MM.1S (cell line): Measurements from ENCODE around the gene HAND1.

Experiments
- DNase-seq: peaks from one replicate; pipeline ENCODE4 v3.0.0-alpha.2; 2015
- H2AFZ ChIP-seq: fragments of 300-600 bp; sonication (generic); 2 replicates; pipeline ENCODE4 v1.6.0; 2016; ENCODE audit warnings: antibody characterized with exemption, low read length
- H3F3A ChIP-seq: fragments of 300-600 bp; sonication (generic); 2 replicates; pipeline ENCODE4 v1.6.1; 2016; ENCODE audit warnings: mild to moderate bottlenecking, antibody characterized with exemption, low read length, moderate library complexity, mixed read lengths; ENCODE audit not compliant: insufficient read depth
- H3K27ac ChIP-seq: fragments of 300-600 bp; sonication (generic); 2 replicates; pipeline ENCODE4 v1.5.1; 2016; ENCODE audit warnings: mild to moderate bottlenecking, low read length
- H3K27me3 ChIP-seq: fragments of 300-600 bp; sonication (generic); replicated peaks from 2 replicates; pipeline ENCODE4 v1.6.0; 2016; ENCODE audit warnings: low read length; ENCODE audit not compliant: insufficient read depth
- H3K36me3 ChIP-seq: fragments of 300-600 bp; sonication (generic); replicated peaks from 2 replicates; pipeline ENCODE4 v1.6.1; 2016; ENCODE audit warnings: mild to moderate bottlenecking, low read length, mixed read lengths; ENCODE audit not compliant: insufficient read depth
- H3K4me1 ChIP-seq: fragments of 300-600 bp; sonication (generic); 2 replicates; pipeline ENCODE4 v1.6.1; 2016; ENCODE audit warnings: low read length, mixed read lengths
- H3K4me2 ChIP-seq: fragments of 300-600 bp; sonication (generic); 2 replicates; pipeline ENCODE4 v1.6.0; 2016; ENCODE audit warnings: low read depth, low read length
- H3K4me3 ChIP-seq: fragments of 300-600 bp; sonication (generic); 2 replicates; pipeline ENCODE4 v1.5.1; 2016; ENCODE audit warnings: low read length, mixed read lengths
- H3K79me2 ChIP-seq: fragments of 300-600 bp; sonication (generic); 2 replicates; pipeline ENCODE4 v1.6.1; 2016; ENCODE audit warnings: mixed run types, low read length, mixed read lengths
- H3K9ac ChIP-seq: fragments of 300-600 bp; sonication (generic); 2 replicates; pipeline ENCODE4 v1.6.1; 2016; ENCODE audit warnings: low read length, mixed read lengths
- H3K9me2 ChIP-seq: fragments of 300-600 bp; sonication (generic); replicated peaks from 2 replicates; pipeline ENCODE4 v1.6.1; 2016; ENCODE audit warnings: mild to moderate bottlenecking, low read length, mixed read lengths; ENCODE audit not compliant: insufficient read depth
- H3K9me3 ChIP-seq: fragments of 300-600 bp; sonication (generic); replicated peaks from 2 replicates; pipeline ENCODE4 v1.6.1; 2016; ENCODE audit warnings: mild to moderate bottlenecking, low read length, mixed read lengths; ENCODE audit not compliant: insufficient read depth
- H4K20me1 ChIP-seq: fragments of 300-600 bp; sonication (generic); 2 replicates; pipeline ENCODE4 v1.6.1; 2016; ENCODE audit warnings: mild to moderate bottlenecking, low read length, moderate library complexity, mixed read lengths; ENCODE audit not compliant: insufficient read depth
- EZH2 ChIP-seq: fragments of 300-600 bp; sonication (generic); optimal IDR thresholded peaks from 2 replicates; pipeline ENCODE3; 2017; ENCODE audit warnings: low read depth, mild to moderate bottlenecking, antibody characterized with exemption, low read length, mixed read lengths
- EZH2phosphoT487 ChIP-seq: fragments of 300-600 bp; sonication (generic); IDR thresholded peaks from 2 replicates; pipeline ENCODE4 v1.6.1; 2018; ENCODE audit warnings: antibody characterized with exemption, low read length
- TF ChIP-seq, protein P1 (sequence below): fragments of 300-600 bp; sonication (generic); IDR thresholded peaks from 2 replicates; pipeline ENCODE4 v1.5.1; 2016; ENCODE audit warnings: antibody characterized with exemption, low read length, mixed read lengths

HAND1 gene

DNA sequence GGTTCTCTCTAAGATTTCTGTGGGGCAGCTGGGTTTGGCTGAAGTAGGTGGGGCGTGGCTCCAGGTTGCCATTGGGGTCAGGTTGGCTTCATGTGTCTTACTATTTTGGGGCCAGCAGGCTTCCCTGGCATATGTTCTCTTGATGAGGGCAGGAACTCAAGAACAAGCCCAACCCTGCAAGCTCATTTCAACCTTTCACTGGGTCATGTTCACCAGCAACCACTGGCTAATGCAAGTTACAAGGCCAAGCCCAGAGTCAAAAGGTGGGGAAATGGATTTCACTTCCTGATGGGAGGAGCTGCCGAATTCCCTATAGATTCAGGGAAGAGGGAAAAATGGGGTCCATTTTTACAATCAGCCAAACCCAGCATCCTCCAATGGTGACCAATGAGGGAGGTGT lies 34.0 kb upstream of the HAND1 start:
- Histone ChIP-seq H3K27me3 (no peaks in the 10 kb centered on the region), H3K9me3 (no peaks in the 10 kb centered on the region), H3K4me1 (peaks cover 20% of the 10 kb centered on the region), H4K20me1 (no peaks in the 10 kb centered on the region), H3K4me3 (no peak overlapping the region), H3K27ac (no peak overlapping the region), H2AFZ (no peak overlapping the region), H3F3A (peaks cover 8% of the 10 kb centered on the region; the same call in 1 of the 2 replicates), H3K36me3 (no peaks in the 10 kb centered on the region), H3K9me2 (no peaks in the 10 kb centered on the region), H3K9ac (no peak overlapping the region), H3K79me2 (no peaks in the 10 kb centered on the region), H3K4me2 (no peak overlapping the region)
- no peak for TF ChIP-seq EZH2
- TF ChIP-seq, protein P1, sequence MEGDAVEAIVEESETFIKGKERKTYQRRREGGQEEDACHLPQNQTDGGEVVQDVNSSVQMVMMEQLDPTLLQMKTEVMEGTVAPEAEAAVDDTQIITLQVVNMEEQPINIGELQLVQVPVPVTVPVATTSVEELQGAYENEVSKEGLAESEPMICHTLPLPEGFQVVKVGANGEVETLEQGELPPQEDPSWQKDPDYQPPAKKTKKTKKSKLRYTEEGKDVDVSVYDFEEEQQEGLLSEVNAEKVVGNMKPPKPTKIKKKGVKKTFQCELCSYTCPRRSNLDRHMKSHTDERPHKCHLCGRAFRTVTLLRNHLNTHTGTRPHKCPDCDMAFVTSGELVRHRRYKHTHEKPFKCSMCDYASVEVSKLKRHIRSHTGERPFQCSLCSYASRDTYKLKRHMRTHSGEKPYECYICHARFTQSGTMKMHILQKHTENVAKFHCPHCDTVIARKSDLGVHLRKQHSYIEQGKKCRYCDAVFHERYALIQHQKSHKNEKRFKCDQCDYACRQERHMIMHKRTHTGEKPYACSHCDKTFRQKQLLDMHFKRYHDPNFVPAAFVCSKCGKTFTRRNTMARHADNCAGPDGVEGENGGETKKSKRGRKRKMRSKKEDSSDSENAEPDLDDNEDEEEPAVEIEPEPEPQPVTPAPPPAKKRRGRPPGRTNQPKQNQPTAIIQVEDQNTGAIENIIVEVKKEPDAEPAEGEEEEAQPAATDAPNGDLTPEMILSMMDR, result no peak
- no peak for TF ChIP-seq EZH2phosphoT487
- DNase-seq, result no peak

DNA sequence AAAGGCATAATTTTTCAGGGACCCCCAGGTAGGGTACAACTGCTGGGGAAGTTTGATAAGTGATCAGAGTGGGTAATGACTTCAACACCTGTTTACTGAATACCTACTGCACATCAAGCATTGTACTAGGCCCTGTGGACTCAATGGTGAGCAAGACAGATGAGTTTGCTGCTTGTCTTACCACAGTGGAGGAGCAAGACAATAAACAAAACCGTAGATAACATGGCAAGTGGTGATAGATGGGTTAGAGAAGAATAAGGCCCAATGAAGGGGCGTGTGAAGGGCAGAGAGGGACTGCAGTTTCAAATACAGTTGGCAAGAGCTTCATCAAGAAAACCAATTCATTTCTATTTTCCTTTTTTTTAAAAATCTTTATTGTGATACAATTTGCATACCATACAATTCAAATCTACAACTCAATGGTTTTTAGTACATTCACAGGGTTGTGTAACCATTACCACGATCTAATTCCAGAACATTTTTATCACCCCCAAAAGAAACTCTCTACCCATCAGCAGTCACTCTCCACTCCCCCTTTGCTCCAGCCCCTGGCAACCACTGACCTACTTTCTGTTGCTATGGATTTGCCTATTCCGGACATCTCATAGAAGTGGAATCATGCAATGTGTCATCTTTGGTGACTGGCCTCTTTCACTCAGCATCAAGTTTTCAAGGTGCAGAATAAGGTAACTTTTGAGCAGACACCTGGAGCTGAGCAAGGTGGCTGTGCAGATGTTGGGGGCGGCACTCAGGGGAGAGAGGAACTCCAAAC lies 31.9 kb upstream of the HAND1 start:
- no peak for DNase-seq
- TF ChIP-seq EZH2phosphoT487 (no peak), EZH2 (no peak)
- TF ChIP-seq, protein P1, result no peak
- Histone ChIP-seq H3K79me2 (no peaks in the 10 kb centered on the region), H3K9me3 (no peaks in the 10 kb centered on the region), H3K9me2 (no peaks in the 10 kb centered on the region), H3K4me2 (no peak overlapping the region), H3K9ac (no peak overlapping the region), H3K27me3 (no peaks in the 10 kb centered on the region), H2AFZ (no peak overlapping the region), H3K27ac (no peak overlapping the region), H3K36me3 (no peaks in the 10 kb centered on the region), H3F3A (peaks cover 8% of the 10 kb centered on the region; the same call in 1 of the 2 replicates), H3K4me3 (no peak overlapping the region), H4K20me1 (no peaks in the 10 kb centered on the region), H3K4me1 (peaks cover 20% of the 10 kb centered on the region)

DNA sequence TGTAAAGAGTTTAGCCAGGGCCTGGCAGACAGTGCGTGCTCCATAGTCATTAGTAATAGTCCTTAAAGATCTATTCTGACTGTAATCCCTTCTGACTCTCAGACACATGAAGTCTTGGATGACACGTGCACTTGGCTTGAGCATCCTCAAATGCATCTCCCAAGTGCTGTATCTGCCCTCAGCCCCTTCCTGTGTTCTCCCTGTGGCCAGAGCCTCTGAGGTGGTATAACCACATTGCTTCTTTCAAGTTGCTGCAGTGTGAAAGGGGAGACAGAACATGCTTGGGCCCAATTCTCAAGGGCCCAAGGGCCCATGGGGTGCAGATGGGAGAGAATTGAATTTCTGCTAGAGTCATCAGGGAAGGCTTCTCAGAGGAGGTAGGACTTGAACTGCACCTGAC lies 30.1 kb upstream of the HAND1 start:
- Histone ChIP-seq H3K79me2 (no peaks in the 10 kb centered on the region), H3K9me3 (no peaks in the 10 kb centered on the region), H3K4me1 (peaks cover 5% of the 10 kb centered on the region; the same call in 1 of the 2 replicates), H4K20me1 (no peaks in the 10 kb centered on the region), H3K4me3 (no peak overlapping the region), H3F3A (peaks cover 3% of the 10 kb centered on the region; the same call in 1 of the 2 replicates), H3K4me2 (no peak overlapping the region), H3K9me2 (no peaks in the 10 kb centered on the region), H2AFZ (no peak overlapping the region), H3K9ac (no peak overlapping the region), H3K27ac (no peak overlapping the region), H3K36me3 (no peaks in the 10 kb centered on the region), H3K27me3 (no peaks in the 10 kb centered on the region)
- DNase-seq, result no peak
- TF ChIP-seq EZH2 (no peak), EZH2phosphoT487 (no peak)
- TF ChIP-seq, protein P1, result no peak
